Uterus (tissue), 4 donors: ENCODE results near the gene IFNLR1. TPM values are rescaled to one million over a fixed set of nuclear protein-coding genes. Genes with fewer than 3 reads are reported as not detected.

ENCODE experiments used
- DNase-seq, 2 donors: peaks; one replicate each; pipeline ENCODE4 v3.0.0-alpha.2; 2019 to 2020
- H3K27ac ChIP-seq, 2 donors: fragments of 200-600 bp; sonication (generic); 1 replicate in 1 of 2; 2 replicates in 1 of 2; pipeline ENCODE4 v1.5.1; 2016 to 2018
- H3K27me3 ChIP-seq, 2 donors: fragments of 200-600 bp; sonication (generic); one replicate each; pipeline ENCODE4 v1.5.1; 2018 to 2019; ENCODE audit warnings: control low read depth in 1 of 2
- H3K36me3 ChIP-seq, 2 donors: fragments of 200-600 bp; sonication (generic); one replicate each; pipeline ENCODE4 v1.5.1; 2019; ENCODE audit warnings: control low read depth in 1 of 2
- H3K4me1 ChIP-seq, 2 donors: fragments of 200-600 bp; sonication (generic); one replicate each; pipeline ENCODE4 v1.5.1; 2018 to 2019; ENCODE audit warnings: control low read depth in 1 of 2
- H3K4me3 ChIP-seq, 2 donors: fragments of 200-600 bp; sonication (generic); 1 replicate in 1 of 2; 2 replicates in 1 of 2; pipeline ENCODE4 v1.5.1; 2018 to 2019; ENCODE audit warnings: mild to moderate bottlenecking in 1 of 2
- H3K9me3 ChIP-seq, 2 donors: fragments of 200-600 bp; sonication (generic); one replicate each; pipeline ENCODE4 v1.5.1; 2019; ENCODE audit warnings: control low read depth in 1 of 2
- CTCF ChIP-seq, 4 experiments: fragments of 200-600 bp in 2 of 4; fragments of 450-650 bp in 2 of 4; sonication (generic) in 2 of 4; IDR thresholded peaks; one replicate each; pipeline ENCODE4 v1.5.1; 2016 to 2019; ENCODE audit warnings: antibody characterized with exemption in 4 of 4, mild to moderate bottlenecking in 2 of 4, moderate library complexity in 1 of 4
- POLR2A ChIP-seq, 2 donors: fragments of 450-650 bp; IDR thresholded peaks; one replicate each; pipeline ENCODE4 v1.6.1; 2016; ENCODE audit warnings: antibody characterized with exemption in 2 of 2, mild to moderate bottlenecking in 1 of 2, moderate library complexity in 1 of 2
- intact Hi-C: fragments of 100-400 bp; cut with DNase I; formaldehyde crosslinking; loops from one replicate; pipeline ENCODE4 v1.15.1; 2023; ENCODE audit warnings: low total_unique reads
- total RNA-seq, 4 donors: library from RNA; depleted of rRNA in 3 of 4; stranded (reverse); fragments of >200 nt in 3 of 4; gene quantifications; one replicate each; pipeline versions ENCODE4 v1.1.0 to v1.2.4, GENCODE V29; 2014 to 2023
- donor health status: DM: yes; HTN: yes; CAD: no.

The IFNLR1 gene
- total RNA-seq, 4 donors from 2014 or later: 0.29 to 2.6 (median 1.3) TPM; not detected in 1

DNA sequence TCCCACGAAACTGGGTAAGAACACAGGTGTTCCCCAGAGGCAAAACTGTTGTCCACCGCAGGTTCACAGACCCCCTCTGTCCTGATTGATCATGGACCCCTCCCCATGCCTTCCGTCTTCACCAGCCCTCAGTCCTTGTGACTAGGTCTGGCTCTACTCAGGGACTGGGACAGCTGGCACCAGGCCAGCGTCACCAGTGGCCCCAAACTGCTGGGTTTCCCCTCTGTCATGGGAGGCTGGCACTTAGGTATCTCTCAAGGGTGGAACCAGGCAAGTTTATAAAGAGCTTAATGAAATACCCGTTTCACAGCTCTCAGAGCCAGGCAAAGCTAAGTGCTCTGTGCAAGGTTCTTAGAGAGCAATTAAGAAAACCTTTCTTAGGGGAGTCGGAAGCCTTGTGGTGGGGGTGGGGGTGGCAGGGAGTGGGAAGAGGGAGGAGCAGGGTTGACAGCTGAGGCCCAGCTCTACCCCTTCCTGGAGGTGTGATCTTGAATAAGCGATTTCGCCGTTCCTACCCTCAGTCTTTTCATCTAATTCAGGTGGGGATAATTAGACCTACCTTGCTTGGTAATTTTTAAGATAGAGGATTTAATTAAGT lies 35.0 kb upstream of the IFNLR1 start:
- TF ChIP-seq POLR2A (IDR thresholded peaks at IDR 0.05): no peak
- TF ChIP-seq CTCF (IDR thresholded peaks at IDR 0.05): no peak
- intact Hi-C loops: no loop called here
- Histone ChIP-seq H3K27me3 (no peaks in the 10 kb centered on the region), H3K4me3 (no peak overlapping the region), H3K27ac (no peak overlapping the region), H3K4me1 (no peaks in the 10 kb centered on the region), H3K9me3 (no peaks in the 10 kb centered on the region), H3K36me3 (no peaks in the 10 kb centered on the region)
- DNase-seq: no peak

- TF ChIP-seq POLR2A (IDR thresholded peaks at IDR 0.05): no peak
- TF ChIP-seq CTCF (IDR thresholded peaks at IDR 0.05): no peak
- Histone ChIP-seq H3K27ac (no peak overlapping the region), H3K4me3 (no peak overlapping the region), H3K9me3 (no peaks in the 10 kb centered on the region), H3K27me3 (no peaks in the 10 kb centered on the region), H3K4me1 (no peaks in the 10 kb centered on the region), H3K36me3 (no peaks in the 10 kb centered on the region)
- no peak for DNase-seq
- intact Hi-C loops: no loop called here
These were observed 34.2 kb upstream of the IFNLR1 start for GRCh38 chr1:24221246-24221645.

- Histone ChIP-seq H3K4me1 (no peaks in the 10 kb centered on the region), H3K4me3 (no peak overlapping the region), H3K27ac (peak overlapping the region in 1 of 2 donors; percentile 4), H3K9me3 (no peaks in the 10 kb centered on the region), H3K36me3 (no peaks in the 10 kb centered on the region), H3K27me3 (no peaks in the 10 kb centered on the region)
- no peak for TF ChIP-seq POLR2A (IDR thresholded peaks at IDR 0.05)
- no peak for TF ChIP-seq CTCF (IDR thresholded peaks at IDR 0.05)
- intact Hi-C loops: no loop called here
- DNase-seq: peak; percentile 40 to 64
These were observed 29.4 kb upstream of the IFNLR1 start for GRCh38 chr1:24216276-24217074.

DNA sequence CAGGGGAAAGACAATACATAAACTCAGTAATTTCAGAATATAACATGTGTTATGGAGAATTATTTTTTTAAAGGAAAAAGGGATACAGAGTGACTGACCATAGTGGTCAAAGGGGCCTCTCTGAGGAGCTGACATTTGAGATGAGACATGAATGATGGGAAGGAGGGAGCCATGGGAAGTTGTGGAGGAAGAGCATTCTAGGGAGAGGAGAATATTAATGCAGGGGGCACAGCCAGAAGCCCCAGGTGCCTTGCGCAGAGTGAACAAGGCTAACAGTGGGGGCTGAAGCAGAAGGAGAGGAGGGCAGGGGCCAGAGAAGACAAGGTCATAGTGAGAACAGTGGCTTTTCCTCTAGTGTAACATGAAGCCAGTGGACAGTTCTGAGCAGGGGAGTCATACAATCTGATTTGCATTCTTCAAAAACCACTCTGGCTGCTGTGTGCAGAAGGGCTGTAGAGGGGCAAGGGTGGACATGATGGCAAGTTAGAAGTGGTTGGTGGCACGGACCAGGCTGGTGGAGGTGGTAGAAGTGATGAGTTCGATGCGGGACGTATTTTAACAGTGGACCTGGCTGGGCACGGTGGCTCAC lies 28.2 kb upstream of the IFNLR1 start:
- Histone ChIP-seq H3K4me1 (no peaks in the 10 kb centered on the region), H3K27ac (no peak overlapping the region), H3K36me3 (no peaks in the 10 kb centered on the region), H3K27me3 (no peaks in the 10 kb centered on the region), H3K9me3 (no peaks in the 10 kb centered on the region), H3K4me3 (no peak overlapping the region)
- TF ChIP-seq CTCF (IDR thresholded peaks at IDR 0.05): no peak
- no peak for TF ChIP-seq POLR2A (IDR thresholded peaks at IDR 0.05)
- no peak for DNase-seq
- intact Hi-C loops: no loop called here

- TF ChIP-seq POLR2A (IDR thresholded peaks at IDR 0.05) (no peak), CTCF (IDR thresholded peaks at IDR 0.05) (no peak)
- no peak for DNase-seq
- H3K4me1 ChIP-seq: no peaks in the 10 kb centered on the region
- intact Hi-C loops: no loop called here
- H3K4me3 ChIP-seq: no peak overlapping the region
- H3K36me3 ChIP-seq: no peaks in the 10 kb centered on the region
- H3K27me3 ChIP-seq: no peaks in the 10 kb centered on the region
- no peaks in the 10 kb centered on the region for H3K9me3 ChIP-seq
- no peak overlapping the region for H3K27ac ChIP-seq
These were observed 25.3 kb upstream of the IFNLR1 start for GRCh38 chr1:24212376-24212775.
